Panc1 (cell line): ENCODE data around the gene CARHSP1.

Source experiments
- POLR2AphosphoS5 ChIP-seq: IDR thresholded peaks from 2 replicates; pipeline ENCODE4 v1.6.1; 2012; ENCODE audit warnings: mild to moderate bottlenecking, low read depth, low read length, moderate library complexity
- TF ChIP-seq, protein P1 (sequence below): fragments of 450-650 bp; IDR thresholded peaks from 2 replicates; pipeline ENCODE4 v1.5.1; 2017; ENCODE audit warnings: mild to moderate bottlenecking

DNA sequence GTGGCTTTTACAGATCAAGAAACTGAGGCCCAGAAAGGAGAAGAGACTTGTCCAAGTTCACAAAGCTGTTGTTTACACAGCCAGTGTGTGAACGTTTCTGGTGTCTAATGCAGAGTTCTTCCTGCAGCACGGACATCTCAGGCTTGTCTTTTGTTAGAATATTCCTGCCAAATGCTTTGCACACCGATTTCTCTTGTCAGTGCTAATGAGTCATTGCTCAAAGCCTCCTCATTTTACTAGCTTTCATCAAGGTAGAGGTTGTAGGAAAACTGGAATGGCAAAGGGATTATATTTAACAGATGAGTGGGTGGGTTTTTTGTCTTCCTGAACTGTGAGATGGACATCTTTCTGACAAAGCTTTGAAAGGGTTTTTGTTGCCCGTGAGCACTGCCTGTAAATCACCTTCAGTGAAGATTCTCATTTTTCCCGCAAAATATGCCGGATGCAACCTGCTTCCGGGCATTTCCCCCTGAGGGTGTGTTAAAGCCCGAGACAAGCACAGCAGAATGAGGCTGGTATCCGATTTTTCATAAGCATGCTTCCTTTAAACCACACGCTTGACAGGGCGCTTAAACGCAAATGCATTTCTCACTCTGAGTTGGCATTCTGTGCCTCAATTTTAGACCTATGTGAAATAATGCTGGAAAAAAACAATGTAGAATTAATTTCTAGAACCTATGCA is 56.5 kb downstream of the CARHSP1 start:
- TF ChIP-seq, protein P1, sequence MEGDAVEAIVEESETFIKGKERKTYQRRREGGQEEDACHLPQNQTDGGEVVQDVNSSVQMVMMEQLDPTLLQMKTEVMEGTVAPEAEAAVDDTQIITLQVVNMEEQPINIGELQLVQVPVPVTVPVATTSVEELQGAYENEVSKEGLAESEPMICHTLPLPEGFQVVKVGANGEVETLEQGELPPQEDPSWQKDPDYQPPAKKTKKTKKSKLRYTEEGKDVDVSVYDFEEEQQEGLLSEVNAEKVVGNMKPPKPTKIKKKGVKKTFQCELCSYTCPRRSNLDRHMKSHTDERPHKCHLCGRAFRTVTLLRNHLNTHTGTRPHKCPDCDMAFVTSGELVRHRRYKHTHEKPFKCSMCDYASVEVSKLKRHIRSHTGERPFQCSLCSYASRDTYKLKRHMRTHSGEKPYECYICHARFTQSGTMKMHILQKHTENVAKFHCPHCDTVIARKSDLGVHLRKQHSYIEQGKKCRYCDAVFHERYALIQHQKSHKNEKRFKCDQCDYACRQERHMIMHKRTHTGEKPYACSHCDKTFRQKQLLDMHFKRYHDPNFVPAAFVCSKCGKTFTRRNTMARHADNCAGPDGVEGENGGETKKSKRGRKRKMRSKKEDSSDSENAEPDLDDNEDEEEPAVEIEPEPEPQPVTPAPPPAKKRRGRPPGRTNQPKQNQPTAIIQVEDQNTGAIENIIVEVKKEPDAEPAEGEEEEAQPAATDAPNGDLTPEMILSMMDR, result no peak
- no peak for TF ChIP-seq POLR2AphosphoS5
